Measurements from ENCODE around the gene LGALS9.

- TF ChIP-seq EZH2 (IDR thresholded peaks at IDR 0.05) (no peak), POLR2AphosphoS5 (IDR thresholded peaks at IDR 0.05; ENCODE audit: borderline replicate concordance, low read depth, low read length) (no peak)
These were observed 46.2 kb downstream of the LGALS9 start for GRCh38 chr17:27677191-27677590.

All from SK-N-MC (cell line).